Measurements from ENCODE around the gene LSMEM2. TPM values are rescaled to one million over a fixed set of nuclear protein-coding genes. Genes with fewer than 3 reads are reported as not detected.

LSMEM2 gene
- total and polyA plus RNA-seq, 2 of the 8 experiments (the other 6 are each of a cell fraction or from before 2014, with no cell fraction given) = 0.58 to 0.68 TPM

GRCh38 chr3:50250514-50250913, 28.4 kb upstream of the LSMEM2 start (continued):
- TF ChIP-seq CHD7 (IDR thresholded peaks at IDR 0.05; ENCODE audit: insufficient replicate concordance, low read length) (no peak), CTCF (IDR thresholded peaks at IDR 0.05; ENCODE audit: control extremely low read depth in 1 of 3, insufficient read depth in 1 of 3, low read depth in 1 of 3, low read length in 3 of 3) (no peak), E2F6 (IDR thresholded peaks at IDR 0.05) (no peak), SIN3A (conservative IDR thresholded peaks at IDR 0.05 in 1 of 2, IDR thresholded peaks at IDR 0.05 in 1 of 2; ENCODE audit: low read depth in 1 of 2, low read length in 2 of 2) (no peak), MAX (IDR thresholded peaks at IDR 0.05) (no peak), JUN (IDR thresholded peaks at IDR 0.05; ENCODE audit: low read depth, low read length) (no peak), BCL11A (IDR thresholded peaks at IDR 0.05; ENCODE audit: low read depth in 2 of 2, low read length in 2 of 2) (no peak), POU5F1 (IDR thresholded peaks at IDR 0.05; ENCODE audit: low read depth, low read length) (no peak)
